ENCODE measurements around the gene CNOT8. TPM values are rescaled to one million over a fixed set of nuclear protein-coding genes. Genes with fewer than 3 reads are reported as not detected.

CNOT8 gene
- total RNA-seq, 1 experiment from 2014 or later: 72.3 TPM

GRCh38 chr5:154893381-154893780 is 35.0 kb downstream of the CNOT8 start:
- ChIA-PET CTCF (interaction anchor here (0.6 kb wide), 1 partner anchor 441 kb away, joined by 3 read pairs; no protein-coding TSS in a partner anchor), POLR2A (ENCODE audit: unreplicated experiment) (no interaction called here)
- peaks cover 51% of the 10 kb centered on the region for H3K36me3 ChIP-seq (ENCODE audit: low read depth)
- no peaks in the 10 kb centered on the region; the same call in 1 of the 2 replicates for H3F3A ChIP-seq (ENCODE audit: insufficient read depth, low read depth)
- no peak overlapping the region for H3K4me3 ChIP-seq
- no peaks in the 10 kb centered on the region for H4K20me1 ChIP-seq (ENCODE audit: insufficient read depth)
- intact Hi-C loops (cut with micrococcal nuclease; ENCODE audit: unreplicated experiment): no loop called here
- H3K4me1 ChIP-seq (replicated peaks; ENCODE audit: insufficient read depth): no peaks in the 10 kb centered on the region
- H2AFZ ChIP-seq: no peak overlapping the region
- H3K9me3 ChIP-seq (ENCODE audit: insufficient read depth, low read depth): no peaks in the 10 kb centered on the region
- H3K27ac ChIP-seq: no peak overlapping the region
- DNase-seq: no peak
- H3K79me2 ChIP-seq (ENCODE audit: low read depth): no peaks in the 10 kb centered on the region
- BruUV-seq (replicated peaks): no TSS peak
- no peak for TF ChIP-seq CTCF (conservative IDR thresholded peaks at IDR 0.05)
- no peak for TF ChIP-seq EZH2 (IDR thresholded peaks at IDR 0.05; ENCODE audit: low read depth)
- H3K27me3 ChIP-seq (ENCODE audit: insufficient read depth, low read depth): no peaks in the 10 kb centered on the region
- H3K4me2 ChIP-seq: no peak overlapping the region
- no peaks in the 10 kb centered on the region for H3K9me2 ChIP-seq (ENCODE audit: insufficient read depth)

GRCh38 chr5:154895606-154896561 is 37.5 kb downstream of the CNOT8 start:
- CTCF ChIA-PET: no interaction called here
- Histone ChIP-seq H3K27me3 (ENCODE audit: insufficient read depth, low read depth) (no peaks in the 10 kb centered on the region), H4K20me1 (ENCODE audit: insufficient read depth) (no peaks in the 10 kb centered on the region), H3F3A (ENCODE audit: insufficient read depth, low read depth) (no peaks in the 10 kb centered on the region; the same call in 1 of the 2 replicates), H3K9me2 (ENCODE audit: insufficient read depth) (no peaks in the 10 kb centered on the region), H3K79me2 (ENCODE audit: low read depth) (no peaks in the 10 kb centered on the region), H3K9me3 (ENCODE audit: insufficient read depth, low read depth) (no peaks in the 10 kb centered on the region), H3K27ac (no peak overlapping the region), H3K4me1 (replicated peaks; ENCODE audit: insufficient read depth) (no peaks in the 10 kb centered on the region), H2AFZ (no peak overlapping the region), H3K36me3 (ENCODE audit: low read depth) (peaks cover 50% of the 10 kb centered on the region), H3K4me2 (no peak overlapping the region), H3K4me3 (no peak overlapping the region)
- no peak for DNase-seq
- no peak for TF ChIP-seq EZH2 (IDR thresholded peaks at IDR 0.05; ENCODE audit: low read depth)
- no peak for TF ChIP-seq CTCF (conservative IDR thresholded peaks at IDR 0.05)
- BruUV-seq (replicated peaks): no TSS peak
- POLR2A ChIA-PET (ENCODE audit: unreplicated experiment): no interaction called here
- intact Hi-C loops (cut with micrococcal nuclease; ENCODE audit: unreplicated experiment): no loop called here

GRCh38 chr5:154896562-154897165 is 38.2 kb downstream of the CNOT8 start:
- no peak overlapping the region for H2AFZ ChIP-seq
- no peaks in the 10 kb centered on the region for H3K27me3 ChIP-seq (ENCODE audit: insufficient read depth, low read depth)
- no peak overlapping the region for H3K27ac ChIP-seq
- DNase-seq: no peak
- no peak overlapping the region for H3K4me3 ChIP-seq
- H3K4me1 ChIP-seq (replicated peaks; ENCODE audit: insufficient read depth): no peaks in the 10 kb centered on the region
- intact Hi-C loops (cut with micrococcal nuclease; ENCODE audit: unreplicated experiment): no loop called here
- no TSS peak for BruUV-seq (replicated peaks)
- no peaks in the 10 kb centered on the region for H3K79me2 ChIP-seq (ENCODE audit: low read depth)
- no peak overlapping the region for H3K4me2 ChIP-seq
- peaks cover 50% of the 10 kb centered on the region for H3K36me3 ChIP-seq (ENCODE audit: low read depth)
- no peaks in the 10 kb centered on the region for H3K9me2 ChIP-seq (ENCODE audit: insufficient read depth)
- H3K9me3 ChIP-seq (ENCODE audit: insufficient read depth, low read depth): no peaks in the 10 kb centered on the region
- POLR2A ChIA-PET (ENCODE audit: unreplicated experiment): no interaction called here
- H3F3A ChIP-seq (ENCODE audit: insufficient read depth, low read depth): no peaks in the 10 kb centered on the region; the same call in 1 of the 2 replicates
- TF ChIP-seq CTCF (conservative IDR thresholded peaks at IDR 0.05) (no peak), EZH2 (IDR thresholded peaks at IDR 0.05; ENCODE audit: low read depth) (no peak)
- CTCF ChIA-PET: no interaction called here
- no peaks in the 10 kb centered on the region for H4K20me1 ChIP-seq (ENCODE audit: insufficient read depth)
